Measurements from ENCODE around the gene ZNF407.

- TF ChIP-seq CTCF (IDR thresholded peaks at IDR 0.05) (no peak), POLR2A (IDR thresholded peaks at IDR 0.05) (no peak)
Measured at GRCh38 chr18:75049455-75049789, 451.8 kb downstream of the ZNF407 start.
